Vagina (tissue), 2 donors: ENCODE results near the gene NOS3. TPM values are rescaled to one million over a fixed set of nuclear protein-coding genes. Genes with fewer than 3 reads are reported as not detected.

Source experiments
- DNase-seq, 2 donors: peaks; one replicate each; pipeline ENCODE4 v3.0.0-alpha.2; 2017; ENCODE audit errors: extremely low spot score in 2 of 2
- H3K27ac ChIP-seq: fragments of 200-600 bp; sonication (generic); one replicate; pipeline ENCODE4 v1.5.1; 2019
- H3K27me3 ChIP-seq: fragments of 200-600 bp; sonication (generic); one replicate; pipeline ENCODE4 v1.5.1; 2019
- H3K36me3 ChIP-seq, 2 donors: fragments of 200-600 bp; sonication (generic); one replicate each; pipeline ENCODE4 v1.5.1; 2017 to 2019
- H3K4me1 ChIP-seq: fragments of 200-600 bp; sonication (generic); one replicate; pipeline ENCODE4 v1.5.1; 2019
- H3K4me3 ChIP-seq, 2 donors: fragments of 200-600 bp; sonication (generic); 1 replicate in 1 of 2; 2 replicates in 1 of 2; pipeline ENCODE4 v1.5.1; 2016 to 2019
- H3K9me3 ChIP-seq: fragments of 200-600 bp; sonication (generic); one replicate; pipeline ENCODE4 v1.5.1; 2019
- POLR2A ChIP-seq, 2 donors: fragments of 450-650 bp; IDR thresholded peaks; one replicate each; pipeline ENCODE4 v1.6.1; 2017; ENCODE audit warnings: antibody characterized with exemption in 2 of 2, mild to moderate bottlenecking in 2 of 2, moderate library complexity in 2 of 2
- POLR2AphosphoS5 ChIP-seq, 2 donors: sonication (generic); formaldehyde crosslinking; IDR thresholded peaks; one replicate each; pipeline ENCODE4 v1.9.0; 2017; ENCODE audit warnings: antibody characterized with exemption in 2 of 2, mild to moderate bottlenecking in 2 of 2, low read depth in 1 of 2; ENCODE audit not compliant: insufficient read depth in 1 of 2
- intact Hi-C: fragments of 100-400 bp; cut with DNase I; formaldehyde crosslinking; loops from one replicate; pipeline ENCODE4 v1.15.1; 2023
- total RNA-seq: library from RNA; depleted of rRNA; stranded (reverse); fragments of >200 nt; gene quantifications from one replicate; pipeline ENCODE4 v1.2.3, GENCODE V29; 2016
- TF ChIP-seq, protein P1 (sequence below), 3 experiments: fragments of 450-650 bp in 2 of 3; fragments of 200-600 bp in 1 of 3; sonication (generic) in 1 of 3; IDR thresholded peaks; one replicate each; pipeline ENCODE4 v1.5.1; 2017 to 2019; ENCODE audit warnings: antibody characterized with exemption in 3 of 3, mild to moderate bottlenecking in 2 of 3, moderate library complexity in 2 of 3

The NOS3 gene
- total RNA-seq, 1 donor from 2014 or later, result 22.8 TPM

DNA sequence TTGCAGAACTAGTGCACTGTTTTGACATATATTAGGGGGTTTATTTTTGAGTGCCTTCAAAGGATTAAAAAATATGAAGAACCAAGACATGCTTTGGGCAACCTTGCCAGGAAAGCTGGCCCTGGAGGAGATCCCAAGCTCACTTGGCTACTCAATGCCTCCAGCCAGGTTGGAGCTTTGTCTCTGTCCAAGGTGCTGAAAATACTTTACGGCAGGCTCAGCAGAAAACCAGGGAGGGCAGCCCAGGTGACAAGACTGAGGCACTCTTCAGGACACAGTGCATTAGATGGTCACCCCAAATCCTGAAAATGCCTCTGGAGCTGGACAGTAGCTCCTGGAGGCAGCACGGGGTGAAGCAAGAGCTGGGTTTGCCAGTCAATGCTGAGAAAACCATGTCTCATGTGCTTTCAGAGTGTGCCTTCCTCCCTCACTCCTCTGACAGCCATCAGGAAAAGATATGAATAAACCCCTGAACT, 6.9 kb upstream of the NOS3 start:
- DNase-seq, result no peak
- Histone ChIP-seq H3K4me3 (no peak overlapping the region), H3K4me1 (peaks cover 16% of the 10 kb centered on the region), H3K27ac (no peak overlapping the region), H3K27me3 (no peaks in the 10 kb centered on the region), H3K9me3 (no peaks in the 10 kb centered on the region), H3K36me3 (no peaks in the 10 kb centered on the region)
- intact Hi-C loops, result no loop called here
- TF ChIP-seq, protein P1, sequence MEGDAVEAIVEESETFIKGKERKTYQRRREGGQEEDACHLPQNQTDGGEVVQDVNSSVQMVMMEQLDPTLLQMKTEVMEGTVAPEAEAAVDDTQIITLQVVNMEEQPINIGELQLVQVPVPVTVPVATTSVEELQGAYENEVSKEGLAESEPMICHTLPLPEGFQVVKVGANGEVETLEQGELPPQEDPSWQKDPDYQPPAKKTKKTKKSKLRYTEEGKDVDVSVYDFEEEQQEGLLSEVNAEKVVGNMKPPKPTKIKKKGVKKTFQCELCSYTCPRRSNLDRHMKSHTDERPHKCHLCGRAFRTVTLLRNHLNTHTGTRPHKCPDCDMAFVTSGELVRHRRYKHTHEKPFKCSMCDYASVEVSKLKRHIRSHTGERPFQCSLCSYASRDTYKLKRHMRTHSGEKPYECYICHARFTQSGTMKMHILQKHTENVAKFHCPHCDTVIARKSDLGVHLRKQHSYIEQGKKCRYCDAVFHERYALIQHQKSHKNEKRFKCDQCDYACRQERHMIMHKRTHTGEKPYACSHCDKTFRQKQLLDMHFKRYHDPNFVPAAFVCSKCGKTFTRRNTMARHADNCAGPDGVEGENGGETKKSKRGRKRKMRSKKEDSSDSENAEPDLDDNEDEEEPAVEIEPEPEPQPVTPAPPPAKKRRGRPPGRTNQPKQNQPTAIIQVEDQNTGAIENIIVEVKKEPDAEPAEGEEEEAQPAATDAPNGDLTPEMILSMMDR (IDR thresholded peaks at IDR 0.05), result no peak
- TF ChIP-seq POLR2A (IDR thresholded peaks at IDR 0.05) (no peak), POLR2AphosphoS5 (IDR thresholded peaks at IDR 0.05; ENCODE audit: insufficient read depth in 1 of 2, low read depth in 1 of 2) (no peak)

DNA sequence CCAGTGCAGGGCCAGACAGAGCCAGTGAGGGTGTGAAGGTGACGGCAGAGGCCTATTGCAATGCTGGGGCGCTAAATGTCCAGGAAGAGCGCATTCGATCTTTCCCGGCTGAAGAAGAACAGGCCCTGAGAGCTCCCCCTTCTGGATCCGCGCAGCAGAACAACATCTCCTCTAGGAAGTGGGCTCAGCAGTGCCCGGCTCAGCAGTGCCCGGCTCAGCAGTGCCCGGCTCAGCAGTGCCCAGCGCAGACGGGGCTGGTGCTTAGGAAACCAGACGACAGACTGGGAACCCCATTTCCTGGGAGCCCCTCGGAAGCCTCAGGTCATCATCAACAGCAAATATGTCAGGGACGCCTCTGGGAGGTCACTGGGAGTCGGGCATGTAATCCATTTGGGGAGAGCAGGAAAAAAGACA, 4.7 kb upstream of the NOS3 start:
- Histone ChIP-seq H3K27me3 (no peaks in the 10 kb centered on the region), H3K4me3 (no peak overlapping the region), H3K36me3 (no peaks in the 10 kb centered on the region), H3K4me1 (peaks cover 14% of the 10 kb centered on the region), H3K27ac (no peak overlapping the region), H3K9me3 (no peaks in the 10 kb centered on the region)
- TF ChIP-seq POLR2A (IDR thresholded peaks at IDR 0.05), result no peak
- TF ChIP-seq POLR2AphosphoS5 (IDR thresholded peaks at IDR 0.05; ENCODE audit: insufficient read depth in 1 of 2, low read depth in 1 of 2), result no peak
- TF ChIP-seq, protein P1 (IDR thresholded peaks at IDR 0.05), result peak in 2 of 3 experiments; percentile 12 to 33
- intact Hi-C loops, result loop anchor here (5.0 kb wide), 1 partner anchor 89 kb away; no protein-coding TSS in a partner anchor
- no peak for DNase-seq

DNA sequence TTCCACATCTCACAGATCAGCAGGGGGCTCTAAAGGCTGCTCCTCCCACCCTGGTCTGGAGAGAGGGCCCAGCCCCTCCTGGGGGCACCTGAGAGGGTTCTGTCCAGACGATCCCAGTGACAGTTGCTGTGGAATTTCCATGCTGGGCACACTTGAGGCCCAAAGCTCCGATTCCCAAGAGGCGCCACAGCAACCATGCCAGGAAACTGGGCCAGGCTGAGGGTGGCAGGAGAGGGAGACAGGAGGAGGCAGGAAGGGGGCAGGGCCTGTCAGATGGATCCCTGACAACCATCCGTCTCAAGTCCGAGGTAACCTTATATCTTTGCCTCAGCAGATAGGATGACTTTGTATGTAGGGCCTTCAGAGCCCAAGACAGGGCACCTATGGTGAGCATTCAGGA, 4.3 kb upstream of the NOS3 start:
- no peak for TF ChIP-seq POLR2A (IDR thresholded peaks at IDR 0.05)
- no peak for TF ChIP-seq POLR2AphosphoS5 (IDR thresholded peaks at IDR 0.05; ENCODE audit: insufficient read depth in 1 of 2, low read depth in 1 of 2)
- TF ChIP-seq, protein P1 (IDR thresholded peaks at IDR 0.05), result no peak
- H3K27ac ChIP-seq, result no peak overlapping the region
- intact Hi-C loops, result loop anchor here (5.0 kb wide), 1 partner anchor 89 kb away; no protein-coding TSS in a partner anchor
- H3K4me1 ChIP-seq, result peaks cover 14% of the 10 kb centered on the region
- no peak for DNase-seq
- H3K27me3 ChIP-seq, result no peaks in the 10 kb centered on the region
- no peaks in the 10 kb centered on the region for H3K9me3 ChIP-seq
- H3K4me3 ChIP-seq, result no peak overlapping the region
- H3K36me3 ChIP-seq, result no peaks in the 10 kb centered on the region

DNA sequence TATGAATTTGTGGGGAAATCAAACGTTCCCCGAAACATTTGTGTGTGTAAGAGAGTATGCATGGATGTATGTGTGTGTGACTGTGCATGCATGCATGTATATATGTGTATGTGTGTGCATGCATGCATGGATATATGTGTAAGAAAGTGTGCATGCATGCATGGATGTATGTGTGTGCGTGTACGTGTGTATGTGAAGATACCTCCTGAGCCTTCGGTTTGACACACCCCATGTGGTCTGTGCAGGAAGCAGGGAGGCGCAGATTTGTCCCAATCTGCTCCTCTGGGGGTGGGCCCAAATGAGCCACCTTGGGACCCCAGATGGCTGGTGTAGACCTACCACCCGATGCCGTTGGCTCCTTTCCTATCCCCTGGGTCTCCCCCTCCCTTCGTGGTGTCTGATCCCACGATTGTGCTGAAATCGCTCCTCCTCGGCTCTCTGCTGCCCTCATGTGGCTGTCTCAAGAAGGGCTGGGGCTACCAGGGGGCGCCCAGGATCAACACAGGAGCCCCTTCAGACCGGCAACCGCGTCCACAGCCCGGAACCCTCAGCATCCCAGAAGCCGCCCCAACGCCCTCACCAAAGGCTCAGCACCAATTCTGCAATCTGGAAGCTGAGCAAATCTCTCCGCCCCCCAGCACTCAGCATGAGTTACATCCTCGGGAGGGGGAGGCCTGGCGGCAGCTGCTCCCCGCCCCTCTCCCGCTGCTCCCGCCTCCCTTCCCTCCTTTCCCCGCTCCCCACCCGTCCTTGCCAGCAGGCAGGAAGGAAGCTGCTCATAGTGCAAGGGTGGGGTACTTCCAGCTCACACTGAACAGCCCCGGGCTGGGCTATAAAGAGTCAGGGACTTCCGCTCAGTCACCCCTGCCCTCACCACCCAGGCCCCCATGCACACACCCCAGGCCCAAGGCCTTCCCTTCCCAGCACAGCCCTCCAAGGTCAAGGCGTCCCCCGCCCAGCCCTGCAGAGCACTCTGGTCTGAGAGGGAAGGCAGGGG, 2.3 kb upstream of the NOS3 start:
- Histone ChIP-seq H3K27ac (no peak overlapping the region), H3K36me3 (no peaks in the 10 kb centered on the region), H3K4me1 (peaks cover 19% of the 10 kb centered on the region), H3K4me3 (peak overlapping the region in 1 of 2 donors; percentile 1), H3K9me3 (no peaks in the 10 kb centered on the region), H3K27me3 (no peaks in the 10 kb centered on the region)
- DNase-seq, result no peak
- TF ChIP-seq POLR2AphosphoS5 (IDR thresholded peaks at IDR 0.05; ENCODE audit: insufficient read depth in 1 of 2, low read depth in 1 of 2), result peak in 1 of 2 donors; percentile 19
- TF ChIP-seq POLR2A (IDR thresholded peaks at IDR 0.05), result no peak
- TF ChIP-seq, protein P1 (IDR thresholded peaks at IDR 0.05), result peak; percentile 56 to 82 (median 73)
- intact Hi-C loops, result loop anchor here (5.0 kb wide), 1 partner anchor 91 kb away; no protein-coding TSS in a partner anchor
